Activated naive CD8-positive, alpha-beta T cell treated with anti-CD3 and anti-CD28 coated beads for 36 hours (primary cell): Measurements from ENCODE around the gene CACNA1G. TPM values are rescaled to one million over a fixed set of nuclear protein-coding genes. Genes with fewer than 3 reads are reported as not detected.

Experiments used
- DNase-seq: peaks from one replicate; pipeline ENCODE4 v3.0.0; 2021
- H3K27ac Mint-ChIP-seq: one replicate; pipeline ENCODE4 v1.8.0; 2022; ENCODE audit warnings: mild to moderate bottlenecking, moderate library complexity, mixed read lengths
- H3K27me3 Mint-ChIP-seq: one replicate; pipeline ENCODE4 v1.8.0; 2022; ENCODE audit warnings: mild to moderate bottlenecking, mixed read lengths
- H3K36me3 Mint-ChIP-seq: one replicate; pipeline ENCODE4 v1.8.0; 2021; ENCODE audit warnings: mild to moderate bottlenecking, mixed read lengths
- H3K4me1 Mint-ChIP-seq: one replicate; pipeline ENCODE4 v1.8.0; 2021; ENCODE audit warnings: mixed read lengths
- H3K4me3 Mint-ChIP-seq: one replicate; pipeline ENCODE4 v1.8.0; 2022; ENCODE audit warnings: mild to moderate bottlenecking, moderate library complexity, mixed read lengths
- H3K9me3 Mint-ChIP-seq: one replicate; pipeline ENCODE4 v1.8.0; 2022; ENCODE audit warnings: mixed read lengths
- total RNA-seq, 2 experiments: library from RNA; stranded (reverse); gene quantifications; one replicate each; pipeline ENCODE4 v1.2.3, GENCODE V29; 2021

Gene CACNA1G
- total RNA-seq, 2 experiments from 2014 or later: 0.06 TPM; not detected in 1

- Mint-ChIP-seq H3K27me3 (peaks cover 42% of the 10 kb centered on the region), H3K9me3 (no peaks in the 10 kb centered on the region)
These were observed 78.1 kb downstream of the CACNA1G start for GRCh38 chr17:50638606-50638965.

DNA sequence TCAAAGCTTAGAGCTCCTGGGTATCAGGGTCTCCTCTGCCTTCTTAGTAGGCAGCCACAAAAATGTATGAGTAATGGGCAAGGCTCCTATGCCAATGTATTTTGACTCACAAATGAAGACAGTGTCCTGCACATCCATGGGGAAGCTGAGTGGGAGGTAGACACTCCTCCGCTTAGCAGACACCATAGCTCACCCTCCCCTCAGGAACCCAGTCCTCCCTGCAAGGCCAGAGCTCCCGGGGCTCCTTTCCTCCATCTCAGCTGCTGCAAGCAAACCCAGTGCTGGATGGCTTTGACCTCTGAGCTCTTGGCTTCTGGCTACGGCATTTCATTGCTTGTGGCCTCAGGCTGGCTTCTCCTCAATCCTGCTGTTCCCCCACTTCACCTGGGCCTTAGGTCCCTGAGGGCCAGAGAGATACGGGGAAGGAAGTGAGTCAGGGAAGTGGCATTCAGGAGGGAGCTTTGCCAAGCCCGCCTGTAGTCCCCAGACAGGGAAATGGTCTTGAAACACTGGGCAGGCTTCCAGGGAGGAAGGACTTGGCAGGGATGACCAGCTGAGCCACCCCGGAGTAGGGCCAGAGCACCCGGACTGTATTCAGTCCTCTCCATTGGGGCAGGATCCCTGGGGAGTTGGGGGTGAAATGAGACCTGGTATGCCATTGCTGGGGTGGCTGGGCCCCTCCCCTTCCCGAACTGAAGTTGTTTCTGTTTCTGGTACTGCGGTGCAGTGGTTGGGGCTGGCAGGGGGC is 78.6 kb downstream of the CACNA1G start:
- Mint-ChIP-seq H3K27me3 (peaks cover 38% of the 10 kb centered on the region), H3K27ac (no peak overlapping the region), H3K4me1 (no peaks in the 10 kb centered on the region), H3K4me3 (no peak overlapping the region), H3K36me3 (no peaks in the 10 kb centered on the region), H3K9me3 (no peaks in the 10 kb centered on the region)
- DNase-seq: no peak

More at GRCh38 chr17:50638606-50638965, 78.1 kb downstream of the CACNA1G start:
- H3K4me1 Mint-ChIP-seq: no peaks in the 10 kb centered on the region
- DNase-seq: no peak
- H3K36me3 Mint-ChIP-seq: no peaks in the 10 kb centered on the region
- H3K4me3 Mint-ChIP-seq: no peak overlapping the region
- H3K27ac Mint-ChIP-seq: no peak overlapping the region

DNA sequence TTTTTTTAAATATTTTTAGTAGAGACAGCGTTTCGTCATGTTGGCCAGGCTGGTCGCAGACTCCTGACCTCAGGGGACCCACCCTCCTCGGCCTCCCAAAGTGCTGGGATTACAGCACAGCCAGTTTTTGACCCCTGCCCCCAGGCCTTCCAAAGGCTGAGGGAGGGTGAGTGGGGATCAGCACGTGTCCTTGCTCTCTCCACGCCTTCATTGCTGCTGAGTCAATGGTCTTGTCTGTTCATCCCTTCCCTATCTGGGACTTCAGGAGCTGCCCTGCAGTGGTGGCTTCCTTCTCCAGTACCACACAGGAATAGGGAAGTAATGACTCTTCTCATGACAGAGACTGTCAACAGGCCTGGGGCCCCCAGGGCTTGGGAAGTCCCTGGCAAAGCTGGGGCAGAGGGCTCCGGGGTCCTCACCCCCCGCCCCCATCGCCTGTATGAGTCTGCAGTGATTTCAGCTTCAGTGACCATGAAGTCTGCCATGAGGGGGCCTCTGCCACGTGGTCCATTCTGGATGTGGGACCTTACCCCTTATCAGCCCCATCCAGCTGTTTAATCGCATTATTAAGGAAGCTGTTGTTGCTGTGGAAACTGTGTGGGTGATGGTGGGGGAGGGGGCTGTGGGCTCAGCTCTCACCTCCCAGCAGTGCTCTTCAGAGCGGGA is 80.3 kb downstream of the CACNA1G start:
- no peak overlapping the region for H3K27ac Mint-ChIP-seq
- no peaks in the 10 kb centered on the region for H3K36me3 Mint-ChIP-seq
- H3K4me1 Mint-ChIP-seq: no peaks in the 10 kb centered on the region
- no peak for DNase-seq
- peaks cover 28% of the 10 kb centered on the region for H3K27me3 Mint-ChIP-seq
- no peak overlapping the region for H3K4me3 Mint-ChIP-seq
- no peaks in the 10 kb centered on the region for H3K9me3 Mint-ChIP-seq

GRCh38 chr17:50641357-50641756 is 80.8 kb downstream of the CACNA1G start:
- no peak for DNase-seq
- Mint-ChIP-seq H3K9me3 (no peaks in the 10 kb centered on the region), H3K4me1 (no peaks in the 10 kb centered on the region), H3K27ac (no peak overlapping the region), H3K4me3 (no peak overlapping the region), H3K36me3 (no peaks in the 10 kb centered on the region), H3K27me3 (peaks cover 25% of the 10 kb centered on the region)

DNA sequence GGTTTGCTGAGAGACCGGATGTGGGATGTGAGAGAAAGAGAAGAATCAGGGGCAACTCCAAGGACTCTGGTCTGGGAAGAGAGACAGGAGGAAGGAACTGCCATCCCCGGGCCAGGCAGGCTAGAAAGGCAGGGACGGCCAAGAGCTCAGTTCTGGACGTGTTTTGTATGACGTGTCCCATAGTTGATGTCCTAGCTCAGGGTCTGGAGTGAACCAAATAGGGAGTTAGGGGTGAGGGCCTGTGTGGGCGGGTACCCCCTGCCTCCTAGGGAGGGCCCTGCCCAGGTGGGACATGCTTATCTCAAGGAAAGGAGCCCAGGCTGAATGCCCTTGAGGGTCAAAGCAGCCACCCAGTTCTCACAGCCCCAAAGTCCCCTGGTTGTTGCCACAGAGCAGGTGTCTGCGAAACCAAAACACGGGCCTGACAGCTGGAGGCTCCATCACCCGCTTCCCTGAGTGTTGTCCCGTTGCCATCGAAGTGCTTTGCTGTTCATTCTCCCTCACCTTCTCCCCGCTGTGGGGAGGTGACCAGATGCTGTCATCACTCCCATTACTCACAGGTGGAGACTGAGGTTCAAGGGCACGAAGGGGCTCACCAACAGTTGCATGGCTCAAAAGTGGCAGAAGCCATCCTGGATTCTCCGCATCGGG is 81.7 kb downstream of the CACNA1G start:
- no peaks in the 10 kb centered on the region for H3K4me1 Mint-ChIP-seq
- no peak overlapping the region for H3K4me3 Mint-ChIP-seq
- no peaks in the 10 kb centered on the region for H3K9me3 Mint-ChIP-seq
- DNase-seq: no peak
- H3K27ac Mint-ChIP-seq: no peak overlapping the region
- H3K36me3 Mint-ChIP-seq: no peaks in the 10 kb centered on the region
- peaks cover 20% of the 10 kb centered on the region for H3K27me3 Mint-ChIP-seq

- Mint-ChIP-seq H3K4me3 (no peak overlapping the region), H3K27ac (no peak overlapping the region), H3K9me3 (no peaks in the 10 kb centered on the region), H3K36me3 (no peaks in the 10 kb centered on the region), H3K27me3 (peaks cover 12% of the 10 kb centered on the region), H3K4me1 (no peaks in the 10 kb centered on the region)
- DNase-seq: no peak
These were observed 82.5 kb downstream of the CACNA1G start for GRCh38 chr17:50642722-50643656.

- Mint-ChIP-seq H3K36me3 (no peaks in the 10 kb centered on the region), H3K27me3 (peaks cover 8% of the 10 kb centered on the region), H3K9me3 (no peaks in the 10 kb centered on the region), H3K27ac (no peak overlapping the region), H3K4me1 (no peaks in the 10 kb centered on the region), H3K4me3 (no peak overlapping the region)
- DNase-seq: no peak
These were observed 85.5 kb downstream of the CACNA1G start for GRCh38 chr17:50645748-50646682.

- Mint-ChIP-seq H3K9me3 (no peaks in the 10 kb centered on the region), H3K27ac (no peak overlapping the region), H3K36me3 (no peaks in the 10 kb centered on the region), H3K4me1 (no peaks in the 10 kb centered on the region), H3K4me3 (no peak overlapping the region), H3K27me3 (peaks cover 8% of the 10 kb centered on the region)
- no peak for DNase-seq
These were observed 86.7 kb downstream of the CACNA1G start for GRCh38 chr17:50647187-50647586.

DNA sequence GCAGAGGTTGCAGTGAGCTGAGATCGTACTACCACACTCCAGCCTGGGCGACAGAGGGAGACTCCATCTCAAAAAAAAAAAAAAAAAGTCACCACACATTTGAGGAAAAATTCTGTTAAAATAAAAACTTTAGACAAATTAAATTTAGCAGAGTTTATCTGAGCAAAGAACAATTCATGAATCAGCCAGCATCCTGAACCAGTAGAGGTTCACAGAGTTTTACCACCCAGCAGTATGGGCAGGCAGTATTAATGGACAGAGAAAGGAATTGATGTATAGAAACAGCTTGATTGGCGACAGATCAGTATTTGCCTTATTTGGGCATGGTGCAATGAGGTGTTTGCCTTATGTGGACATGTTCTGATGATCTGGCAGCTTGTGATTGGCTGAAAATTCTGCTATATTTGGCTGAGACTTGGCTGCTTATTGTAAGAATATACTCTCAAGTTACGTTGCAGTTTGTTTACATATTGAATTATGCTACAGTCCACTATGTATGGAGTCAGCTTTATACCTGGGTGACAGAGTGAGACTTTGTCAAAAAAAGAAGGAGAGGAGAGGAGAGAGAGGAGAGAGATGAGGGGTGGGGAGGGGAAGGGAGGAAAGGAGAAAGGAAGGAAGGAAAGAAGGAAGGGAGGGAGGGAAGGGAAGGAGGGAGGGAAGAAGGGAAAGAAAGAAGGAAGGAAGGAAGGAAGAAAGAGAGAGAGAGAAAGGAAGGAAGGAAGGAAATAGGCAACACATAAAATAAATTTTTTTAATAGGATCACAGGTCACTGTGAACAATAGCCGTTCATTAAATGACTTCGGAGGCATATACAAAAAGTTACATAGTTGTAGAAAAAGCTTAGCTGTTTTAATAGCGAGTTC is 88.8 kb downstream of the CACNA1G start:
- no peaks in the 10 kb centered on the region for H3K36me3 Mint-ChIP-seq
- H3K9me3 Mint-ChIP-seq: no peaks in the 10 kb centered on the region
- H3K27me3 Mint-ChIP-seq: peaks cover 4% of the 10 kb centered on the region
- H3K27ac Mint-ChIP-seq: no peak overlapping the region
- no peak overlapping the region for H3K4me3 Mint-ChIP-seq
- no peak for DNase-seq
- H3K4me1 Mint-ChIP-seq: no peaks in the 10 kb centered on the region

DNA sequence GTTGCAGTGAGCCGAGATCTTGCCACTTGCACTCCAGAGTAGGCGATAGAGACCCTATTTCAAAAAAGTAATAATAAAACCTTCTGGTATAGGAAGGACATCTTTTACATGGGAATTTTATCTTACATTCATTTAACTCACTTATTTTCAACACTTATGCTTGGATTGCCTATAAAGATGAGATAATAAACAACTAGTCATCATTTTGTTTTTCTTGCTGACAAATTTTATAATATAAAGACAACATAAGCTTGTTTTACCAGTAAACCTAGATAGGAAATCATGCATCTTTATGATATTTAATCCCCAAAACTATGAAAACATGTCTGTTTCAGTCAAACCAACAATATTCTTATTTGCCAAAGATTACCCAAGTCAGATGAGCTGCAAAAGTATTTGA is 91.1 kb downstream of the CACNA1G start:
- no peaks in the 10 kb centered on the region for H3K27me3 Mint-ChIP-seq
- H3K4me3 Mint-ChIP-seq: no peak overlapping the region
- DNase-seq: no peak
- no peaks in the 10 kb centered on the region for H3K4me1 Mint-ChIP-seq
- H3K9me3 Mint-ChIP-seq: no peaks in the 10 kb centered on the region
- no peaks in the 10 kb centered on the region for H3K36me3 Mint-ChIP-seq
- no peak overlapping the region for H3K27ac Mint-ChIP-seq

- H3K9me3 Mint-ChIP-seq: no peaks in the 10 kb centered on the region
- DNase-seq: no peak
These were observed 93.2 kb downstream of the CACNA1G start for GRCh38 chr17:50653738-50654137.

DNA sequence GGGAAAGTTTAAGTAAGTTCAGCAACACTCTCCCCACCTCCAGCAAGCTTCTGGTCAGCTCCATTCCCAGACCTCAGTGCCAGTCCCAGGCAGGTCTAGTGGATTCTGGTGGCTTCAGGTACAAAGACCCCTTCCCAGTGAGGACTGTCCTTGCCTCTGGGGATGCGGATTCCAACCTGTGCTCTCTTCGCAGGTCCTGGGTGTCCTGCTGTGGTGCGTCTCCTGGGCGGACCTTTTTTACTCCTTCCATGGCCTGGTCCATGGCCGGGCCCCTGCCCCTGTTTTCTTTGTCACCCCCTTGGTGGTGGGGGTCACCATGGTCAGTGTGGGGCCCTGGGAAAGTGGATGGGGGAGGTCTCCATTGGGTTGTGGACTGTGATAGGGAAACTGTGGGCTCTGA is 96.0 kb downstream of the CACNA1G start:
- peaks cover 4% of the 10 kb centered on the region for H3K4me1 Mint-ChIP-seq
- H3K27ac Mint-ChIP-seq: no peak overlapping the region
- H3K27me3 Mint-ChIP-seq: no peaks in the 10 kb centered on the region
- H3K4me3 Mint-ChIP-seq: no peak overlapping the region
- no peaks in the 10 kb centered on the region for H3K36me3 Mint-ChIP-seq
- H3K9me3 Mint-ChIP-seq: no peaks in the 10 kb centered on the region
- DNase-seq: no peak

More at GRCh38 chr17:50653738-50654137, 93.2 kb downstream of the CACNA1G start:
- Mint-ChIP-seq H3K27me3 (no peaks in the 10 kb centered on the region), H3K27ac (no peak overlapping the region), H3K4me3 (no peak overlapping the region), H3K4me1 (no peaks in the 10 kb centered on the region), H3K36me3 (no peaks in the 10 kb centered on the region)

- H3K36me3 Mint-ChIP-seq: no peaks in the 10 kb centered on the region
These were observed 96.5 kb downstream of the CACNA1G start for GRCh38 chr17:50657054-50657453.

More at GRCh38 chr17:50657054-50657453, 96.5 kb downstream of the CACNA1G start:
- H3K27me3 Mint-ChIP-seq: no peaks in the 10 kb centered on the region
- no peak overlapping the region for H3K27ac Mint-ChIP-seq
- no peak overlapping the region for H3K4me3 Mint-ChIP-seq
- DNase-seq: no peak
- peaks cover 10% of the 10 kb centered on the region for H3K4me1 Mint-ChIP-seq
- H3K9me3 Mint-ChIP-seq: no peaks in the 10 kb centered on the region
